Hypothalamus (tissue), 51 donors: ENCODE measurements around the gene PALS1.

Experiments
- DNase-seq, 51 donors: peaks; one replicate each; lab custom pipeline; 2025; lab: John Stamatoyannopoulos, UW

PALS1 gene

DNA sequence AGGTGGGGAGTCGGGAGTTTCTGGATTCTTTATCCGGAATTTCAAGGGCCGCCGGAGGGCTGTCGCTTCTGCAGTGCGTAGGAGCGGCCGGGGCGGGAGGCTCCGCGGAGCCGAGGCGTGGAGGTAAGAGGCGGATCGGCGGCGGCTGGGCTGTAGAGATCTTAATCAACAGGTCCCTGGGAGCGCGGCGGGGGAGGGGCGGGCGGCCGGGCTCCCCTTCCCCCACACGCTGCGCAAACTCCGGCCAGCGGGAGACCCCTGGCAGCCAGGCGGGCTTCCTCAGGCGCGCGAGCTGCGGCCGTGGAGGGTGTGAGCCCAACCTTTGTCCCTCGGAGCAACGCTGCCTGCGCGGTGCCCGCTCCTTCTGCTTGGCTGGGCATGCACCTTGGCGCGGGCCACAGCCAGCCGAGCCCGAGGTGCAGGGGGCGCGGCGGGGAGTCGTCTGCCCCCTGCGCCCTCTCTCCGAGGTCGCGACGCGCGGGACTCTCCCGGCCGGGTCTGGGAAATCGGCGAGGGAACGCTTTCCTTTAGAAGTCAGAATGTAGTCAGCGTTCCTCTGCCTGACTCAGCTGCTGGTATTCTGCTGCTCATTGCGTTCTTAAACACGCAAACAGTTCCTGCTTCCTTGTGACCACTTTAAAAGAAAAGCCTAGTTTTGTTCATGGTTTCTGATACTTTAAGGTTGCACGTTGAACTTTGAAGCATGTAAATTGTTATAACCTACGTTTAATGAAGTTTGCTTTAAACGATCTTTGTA lies at the start of gene PALS1:
TSS of gene PALS1 (plus strand) at position 25 of the 757 bp plus-strand sequence. CDS start 37,736 bp downstream, outside the sequence.
- peak in 22 of 51 donors; percentile 11 to 84 (median 61) for DNase-seq

DNA sequence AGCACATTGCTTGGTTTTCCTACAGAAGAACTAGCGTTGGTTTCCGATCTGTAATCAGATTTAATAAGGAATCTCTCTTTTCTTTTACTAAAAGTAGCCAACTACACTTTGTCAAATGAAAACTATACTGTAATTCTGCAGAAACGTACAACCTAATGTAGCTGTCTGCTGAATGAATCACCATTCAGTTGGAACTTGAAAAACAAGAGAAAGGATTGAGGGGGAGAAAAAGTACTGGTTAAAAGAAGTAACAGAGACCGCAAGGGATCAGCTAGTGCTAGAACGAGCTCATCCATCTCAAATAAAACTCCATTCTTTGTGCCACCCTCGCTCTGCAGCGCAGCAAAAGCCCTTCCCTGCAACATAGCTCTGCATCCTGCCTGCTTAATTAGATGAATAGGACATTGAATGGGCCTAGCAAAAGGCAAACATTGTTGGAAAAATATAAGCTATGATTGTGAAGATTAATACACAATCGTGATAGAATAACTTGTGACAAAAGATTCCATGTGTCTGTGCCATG lies 49.4 kb upstream of the PALS1 start:
- DNase-seq, result peak in 8 of 51 donors; percentile 1 to 68 (median 6)

DNA sequence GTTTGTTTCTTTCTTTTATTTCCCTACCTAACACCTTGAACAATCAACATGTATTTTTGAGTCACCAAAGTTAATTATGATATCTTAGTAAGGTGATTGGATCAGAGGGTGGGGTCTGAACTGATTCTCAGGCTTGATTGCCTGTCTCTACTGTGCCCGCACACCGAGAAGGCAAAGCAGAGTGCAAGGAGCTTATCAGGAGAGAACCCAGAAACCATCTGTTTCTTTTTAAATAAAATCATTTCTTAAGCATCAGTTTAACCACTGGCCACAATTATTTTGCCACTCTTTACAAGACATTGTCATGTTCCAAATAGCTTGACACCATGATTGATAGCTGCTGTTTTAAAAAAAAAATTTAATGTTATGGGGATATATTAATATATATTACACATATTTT lies 48.9 kb upstream of the PALS1 start:
- DNase-seq, result no peak

DNA sequence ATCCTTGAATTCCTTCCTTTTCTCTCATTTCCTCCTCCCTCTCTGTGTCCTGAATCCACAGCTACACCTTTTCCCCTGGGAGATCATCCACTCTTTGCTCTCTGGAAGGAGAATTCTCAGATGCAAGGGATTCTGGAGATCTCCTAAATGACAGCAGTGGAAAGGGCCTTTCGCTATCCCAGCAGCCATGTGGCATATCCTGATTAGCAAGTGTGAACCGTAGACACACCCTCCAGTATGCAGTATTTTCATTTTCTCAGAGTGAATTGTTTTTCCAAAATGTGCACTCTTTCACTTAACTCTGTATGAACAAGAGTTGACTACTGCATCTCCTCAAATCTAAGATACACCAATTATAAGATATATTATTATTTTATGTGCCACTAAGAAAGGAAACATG lies 46.0 kb upstream of the PALS1 start:
- no peak for DNase-seq

DNA sequence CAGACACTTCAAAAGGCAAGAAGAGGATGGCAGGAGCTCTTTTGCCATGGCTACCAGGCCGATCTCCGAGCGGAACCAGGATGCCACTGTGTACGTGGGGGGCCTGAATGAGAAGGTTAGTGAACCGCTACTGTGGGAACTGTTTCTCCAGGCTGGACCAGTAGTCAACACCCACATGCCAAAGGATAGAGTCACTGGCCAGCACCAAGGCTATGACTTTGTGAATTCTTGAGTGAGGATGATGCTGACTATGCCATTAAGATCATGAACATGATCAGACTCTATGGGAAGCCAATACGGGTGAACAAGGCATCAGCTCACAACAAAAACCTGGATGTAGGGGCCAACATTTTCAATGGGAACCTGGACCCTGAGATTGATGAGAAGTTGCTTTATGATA lies 42.2 kb upstream of the PALS1 start:
- no peak for DNase-seq

DNA sequence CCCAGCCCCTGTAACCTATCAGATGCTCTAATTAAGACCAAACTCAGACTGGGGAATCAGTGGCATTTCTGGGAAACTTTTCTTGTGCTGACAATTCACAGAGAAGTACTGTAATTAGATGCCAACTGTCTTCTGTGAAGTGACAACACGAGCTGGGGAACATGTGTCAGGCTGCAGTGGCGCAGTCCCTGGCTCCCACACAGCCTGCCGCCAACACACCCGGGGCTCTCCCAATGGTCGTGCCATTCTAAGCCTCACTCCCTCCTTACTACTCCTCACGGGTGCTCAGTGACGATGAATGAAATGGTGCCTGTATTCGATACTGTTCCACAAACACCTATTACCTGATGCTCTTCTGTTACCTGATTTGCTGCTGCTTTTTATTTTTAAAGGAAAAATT lies 33.4 kb upstream of the PALS1 start:
- DNase-seq, result peak in 1 of 51 donors; percentile 26

DNA sequence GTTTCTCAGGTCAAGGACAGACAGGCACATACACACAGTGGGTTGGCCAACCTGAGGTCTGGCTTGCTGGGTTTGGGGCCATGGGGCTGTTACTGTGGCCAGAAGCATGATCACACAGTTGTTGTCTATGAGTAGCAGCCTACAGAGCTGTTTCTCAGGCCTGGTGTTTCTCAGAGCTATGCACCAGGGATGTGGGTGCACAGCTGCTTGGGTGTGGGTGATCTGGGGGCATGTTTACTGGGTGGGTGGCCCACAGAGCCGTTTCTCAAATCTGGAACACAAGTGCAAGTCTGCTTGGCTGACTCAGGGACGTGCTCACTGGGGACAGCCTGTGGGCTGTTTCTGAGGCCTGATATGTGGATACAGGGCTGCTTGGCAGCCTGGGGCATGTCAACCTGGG lies 23.1 kb upstream of the PALS1 start:
- no peak for DNase-seq

DNA sequence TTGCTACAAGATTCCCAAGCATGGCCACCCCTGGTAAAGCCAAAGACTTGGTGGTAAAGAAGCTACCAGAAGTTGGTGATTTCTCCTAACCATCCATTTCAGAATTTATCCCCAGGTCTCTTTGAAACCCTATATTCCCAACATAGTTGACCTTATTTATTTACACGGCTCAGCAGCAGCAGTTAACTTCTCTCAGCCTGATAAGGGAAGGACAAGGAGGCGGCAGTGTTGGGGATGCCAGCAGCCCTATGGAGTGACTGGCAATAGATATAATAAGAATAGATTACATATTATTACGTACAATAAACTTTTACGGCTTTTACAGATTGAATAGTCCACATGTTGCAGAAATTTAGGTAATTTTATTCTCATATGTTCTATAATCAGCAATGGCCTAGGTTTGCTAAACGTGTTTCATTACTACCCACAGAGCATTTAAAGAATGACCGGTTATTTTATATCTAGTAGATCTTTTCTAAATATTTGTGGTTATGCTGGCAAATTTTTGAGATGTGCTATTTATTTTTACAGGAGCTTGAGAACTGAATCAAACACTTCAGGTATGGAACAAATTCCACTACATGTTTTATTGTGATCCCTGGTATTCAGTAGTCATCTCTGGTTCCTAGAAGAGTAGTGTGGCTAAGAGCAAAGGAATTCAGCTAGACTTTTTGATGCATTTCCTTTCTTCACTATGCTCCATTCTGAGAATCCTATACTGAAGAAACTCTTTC lies 19.8 kb upstream of the PALS1 start:
- DNase-seq, result no peak

DNA sequence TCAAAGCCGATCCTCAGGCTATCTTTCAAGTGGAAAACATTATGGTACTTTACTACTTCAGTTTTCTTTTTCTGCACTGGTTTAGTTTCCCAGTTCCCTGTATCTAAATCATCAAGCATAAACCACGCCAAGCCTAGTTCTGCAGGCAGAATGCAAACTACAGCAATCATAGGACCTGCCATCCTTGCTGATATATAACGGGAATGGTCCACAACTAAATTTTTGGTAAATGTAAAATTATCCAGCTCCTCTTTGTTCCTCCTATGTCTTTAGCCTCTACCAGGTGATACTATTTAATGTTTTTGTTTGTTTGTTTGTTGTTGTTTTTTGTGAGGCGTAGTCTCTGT lies 19.3 kb upstream of the PALS1 start:
- no peak for DNase-seq

DNA sequence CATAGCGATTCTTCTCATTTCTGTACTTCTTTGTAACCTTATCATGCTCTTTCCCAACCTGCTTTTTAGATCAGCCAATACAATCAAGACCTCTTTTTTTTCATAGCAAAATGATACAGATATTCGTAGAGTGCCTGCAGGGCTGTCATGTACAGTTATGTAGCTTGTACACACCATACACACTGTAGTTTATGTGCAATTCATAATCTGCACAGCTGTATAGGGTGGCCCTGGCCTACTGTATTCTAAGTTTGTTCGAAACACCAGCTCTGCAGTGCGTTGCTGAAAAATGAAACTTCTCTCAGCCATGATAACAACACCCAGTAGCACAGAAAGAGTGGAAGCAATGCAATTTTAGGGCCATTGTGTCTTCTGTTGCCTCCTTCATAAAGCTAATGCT lies 15.7 kb upstream of the PALS1 start:
- no peak for DNase-seq

DNA sequence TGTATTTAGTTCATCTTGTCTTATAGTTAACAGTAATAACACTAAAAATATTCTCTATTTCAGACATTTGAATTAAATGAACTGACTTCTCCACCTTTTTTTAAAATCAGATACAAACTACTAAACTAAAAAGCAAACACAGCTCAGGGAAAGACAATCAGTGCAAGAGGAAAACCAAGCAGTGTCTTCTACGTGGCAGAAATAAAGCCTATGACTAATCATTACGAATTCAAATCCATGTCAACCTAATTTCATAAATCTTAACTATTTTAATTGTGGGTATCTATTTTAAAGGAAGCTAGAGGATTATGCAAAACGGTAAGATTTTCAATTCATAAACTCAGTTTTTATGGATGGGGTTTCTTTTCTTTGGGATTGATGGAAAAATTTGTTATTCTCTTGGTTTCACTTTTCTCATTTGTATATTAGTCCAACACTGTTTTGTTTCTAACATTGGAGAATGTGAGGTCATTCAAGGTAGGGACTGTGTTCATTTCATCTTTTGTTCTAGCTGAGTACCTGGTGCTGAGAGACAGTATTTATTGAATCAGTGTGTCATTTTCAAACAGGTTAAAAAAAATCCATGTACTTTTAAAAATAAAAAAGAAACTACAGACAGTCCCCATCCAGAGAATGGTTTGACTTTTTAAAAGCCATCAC lies 12.8 kb upstream of the PALS1 start:
- no peak for DNase-seq

DNA sequence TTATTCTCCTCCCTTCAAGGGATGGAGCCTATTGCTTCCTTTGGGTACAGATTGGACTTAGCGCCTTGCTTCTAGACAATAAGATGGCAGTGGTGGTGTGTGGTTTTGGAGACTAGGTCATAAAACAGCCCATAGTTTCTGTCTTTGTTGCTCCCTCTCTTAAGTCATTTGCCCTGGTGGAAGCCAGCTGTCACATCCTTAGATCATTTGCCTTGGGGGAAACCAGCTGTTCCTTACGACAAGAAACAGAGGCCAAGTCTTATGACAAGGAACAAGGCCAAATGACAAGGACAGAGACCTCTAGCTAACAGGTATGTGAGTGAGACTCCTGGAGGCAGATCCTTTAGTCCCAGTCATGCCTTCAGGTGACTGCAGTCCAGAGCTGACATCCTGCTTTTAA lies 9.2 kb upstream of the PALS1 start:
- DNase-seq, result no peak

DNA sequence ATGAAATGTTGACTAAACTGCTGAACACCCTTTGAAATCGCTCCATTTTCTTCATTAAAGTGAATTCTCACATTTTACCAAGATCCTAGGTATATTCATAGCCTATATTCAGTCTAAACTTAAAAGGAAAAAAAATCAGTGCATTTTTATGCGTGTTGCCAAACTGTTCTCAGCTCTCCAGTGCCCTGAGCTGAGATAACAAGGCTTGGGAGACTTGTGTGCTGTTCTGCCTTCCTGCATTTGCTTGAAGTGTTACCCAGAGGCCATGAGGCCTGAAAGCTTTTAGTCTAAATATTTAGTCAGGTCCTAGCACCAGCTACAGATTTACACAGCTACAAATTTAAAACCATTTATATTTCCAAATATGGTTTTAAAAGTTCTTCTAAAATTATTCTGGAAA lies 8.6 kb upstream of the PALS1 start:
- DNase-seq, result no peak

DNA sequence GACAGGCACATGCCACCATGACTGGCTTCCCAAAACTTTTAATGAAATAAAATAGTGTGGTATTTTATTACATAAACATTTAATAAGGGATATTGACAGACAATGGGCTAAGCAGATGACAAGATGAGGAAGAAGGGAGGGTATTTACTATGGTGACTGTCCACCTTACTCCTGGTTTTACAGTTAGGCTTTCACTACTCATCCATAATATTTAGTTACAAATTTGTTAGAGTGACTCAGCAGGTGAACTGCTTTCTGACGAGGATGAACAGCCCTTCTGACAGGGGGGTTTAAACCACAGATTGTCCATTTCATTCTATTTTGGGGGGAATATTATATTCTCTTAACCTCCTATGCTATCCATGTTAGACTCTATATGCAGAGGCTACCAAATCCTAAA lies 3.6 kb upstream of the PALS1 start:
- no peak for DNase-seq

DNA sequence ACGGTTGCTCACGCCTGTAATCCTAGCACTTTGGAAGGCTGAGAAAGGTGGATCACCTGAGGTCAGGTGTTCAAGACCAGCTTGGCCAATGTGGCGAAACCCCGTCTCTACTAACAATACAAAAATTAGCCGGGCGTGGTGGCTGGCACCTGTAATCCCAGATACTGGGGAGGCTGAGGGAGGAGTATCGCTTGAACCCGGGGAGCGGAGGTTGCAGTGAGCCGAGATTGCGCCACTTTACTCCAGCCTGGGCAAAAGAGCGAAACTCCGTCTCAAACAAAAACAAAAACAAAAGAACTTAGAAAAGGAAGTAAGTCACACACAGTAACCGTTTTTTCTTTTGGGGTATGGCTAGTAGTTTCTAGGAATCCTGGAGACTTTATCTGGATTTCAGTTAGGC lies 1.7 kb upstream of the PALS1 start:
- no peak for DNase-seq

DNA sequence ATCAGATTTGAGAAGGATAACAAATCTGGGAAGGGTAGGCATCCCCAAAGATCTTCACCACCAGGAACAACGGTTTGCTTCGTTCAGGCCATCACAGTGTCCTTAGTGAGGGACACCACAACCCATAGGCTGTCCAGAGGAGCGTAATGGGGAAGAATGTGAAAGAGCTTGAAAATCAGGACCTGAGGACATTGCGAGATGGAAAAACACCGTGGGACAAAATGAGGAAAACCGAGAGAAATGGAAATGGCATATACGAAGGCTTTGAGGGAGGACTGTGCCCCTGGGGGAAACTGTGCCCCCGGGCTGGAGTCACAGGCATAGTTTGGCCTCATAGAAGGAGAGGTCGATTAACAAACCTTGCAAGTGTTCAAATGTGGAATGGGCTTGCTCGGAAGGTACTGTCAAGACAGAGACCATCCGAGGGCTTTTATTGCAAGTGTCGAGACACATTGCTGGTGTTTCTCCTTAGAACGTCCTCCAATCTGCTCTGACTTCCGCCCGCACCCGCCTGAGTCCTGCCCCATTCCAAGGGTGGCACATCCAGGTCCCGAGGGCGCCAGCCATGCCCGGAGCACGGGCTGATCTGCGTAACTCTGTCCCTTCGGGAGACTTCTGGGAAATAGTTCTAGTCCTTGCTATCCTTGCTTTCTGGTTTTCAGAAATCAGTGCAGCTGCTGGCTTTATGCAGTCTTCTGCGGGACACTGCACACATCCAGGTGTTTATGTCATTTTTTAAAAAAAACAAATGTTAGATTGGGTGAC lies 885 bp upstream of the PALS1 start:
- peak in 42 of 51 donors; percentile 1 to 78 (median 32) for DNase-seq

DNA sequence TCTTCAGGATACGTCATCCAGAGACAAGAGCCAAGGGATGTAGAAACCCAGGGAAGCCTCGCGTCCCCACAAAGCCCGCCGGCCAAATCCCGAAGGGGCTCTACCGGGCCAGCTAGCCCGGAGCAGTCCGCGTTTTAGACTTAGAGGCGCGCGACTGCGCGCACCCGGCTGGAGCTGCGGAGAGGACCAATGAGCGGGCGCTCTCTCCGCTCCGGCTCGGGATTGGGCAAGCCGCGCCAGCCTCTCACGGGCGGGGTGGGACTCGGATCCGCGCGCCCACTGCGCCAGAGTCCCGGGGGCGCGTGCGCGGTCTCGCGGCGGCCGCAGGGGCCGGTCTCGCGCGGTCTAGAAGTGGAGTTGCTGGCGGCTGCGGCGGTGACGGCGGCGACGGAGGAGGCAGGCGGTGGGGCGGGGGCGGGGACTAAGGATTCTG lies 241 bp upstream of the PALS1 start:
- peak; percentile 61 to 99 (median 94) for DNase-seq

DNA sequence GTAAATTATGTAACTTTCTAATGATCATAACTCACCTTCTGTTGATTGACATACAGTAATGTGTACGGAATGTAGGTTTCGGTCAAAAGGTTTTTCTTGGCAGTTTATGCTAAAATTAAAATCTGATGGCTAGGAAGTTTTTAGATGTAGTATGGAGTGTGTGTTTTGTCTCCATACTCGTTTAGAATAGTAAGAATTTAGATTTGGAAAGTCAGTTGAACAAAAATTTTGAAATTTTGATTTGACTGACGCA lies 859 bp downstream of the PALS1 start:
- no peak for DNase-seq

DNA sequence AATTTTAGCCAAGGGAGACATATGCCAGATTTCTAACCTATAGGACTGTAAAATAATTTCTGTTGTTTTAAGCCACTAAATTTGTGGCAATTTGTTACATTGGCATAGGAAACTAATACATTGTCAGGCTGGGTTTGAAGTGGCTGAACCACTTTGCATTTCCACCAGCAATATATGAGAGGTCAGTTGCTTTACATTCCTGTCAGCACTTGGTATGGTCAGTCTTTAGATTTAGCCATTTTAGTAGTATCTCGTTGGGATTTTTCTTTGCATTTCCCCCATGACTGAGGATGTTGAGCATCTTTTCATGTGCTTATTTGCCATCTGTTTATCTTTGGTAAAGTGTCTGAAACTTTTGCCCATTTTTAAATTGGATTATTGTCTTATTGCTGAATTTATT lies 3.9 kb downstream of the PALS1 start:
- no peak for DNase-seq

DNA sequence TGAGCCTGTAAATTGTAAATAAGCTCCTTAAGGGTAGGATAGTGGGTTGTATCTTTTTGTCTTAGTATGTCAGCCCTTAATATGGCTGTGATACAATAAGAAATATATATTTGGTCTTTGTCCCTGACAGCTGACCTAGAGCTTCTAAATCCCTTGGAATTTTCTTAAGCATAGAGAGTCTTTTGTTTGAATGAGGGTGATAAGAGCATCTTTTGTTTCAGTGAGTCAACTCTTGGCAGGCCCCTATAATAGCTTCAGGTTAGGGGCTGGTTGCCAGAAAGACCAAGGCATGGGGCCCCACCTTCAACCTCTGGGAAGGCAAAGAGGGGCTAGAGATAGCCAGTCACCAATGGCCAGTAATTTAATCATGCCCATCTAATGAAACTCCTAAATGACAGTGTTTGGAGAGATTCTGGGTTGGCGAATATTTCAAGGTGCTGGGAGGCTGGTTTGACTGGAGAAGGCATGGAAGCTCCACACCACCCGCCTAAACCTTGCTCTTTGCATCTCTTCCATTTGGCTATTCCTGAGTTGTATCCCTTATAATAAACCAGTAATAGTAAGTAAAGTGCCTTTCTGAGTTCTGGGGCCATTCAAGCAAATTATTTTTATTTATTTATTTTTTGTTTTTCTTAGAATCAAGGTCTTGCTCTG lies 10.5 kb downstream of the PALS1 start:
- DNase-seq, result no peak
